ENCODE data around the gene C2orf78.

GRCh38 chr2:73821227-73821626 lies 37.2 kb downstream of the C2orf78 start:
- no peak for TF ChIP-seq TAF1 (conservative IDR thresholded peaks at IDR 0.05)
- TF ChIP-seq, protein P1, sequence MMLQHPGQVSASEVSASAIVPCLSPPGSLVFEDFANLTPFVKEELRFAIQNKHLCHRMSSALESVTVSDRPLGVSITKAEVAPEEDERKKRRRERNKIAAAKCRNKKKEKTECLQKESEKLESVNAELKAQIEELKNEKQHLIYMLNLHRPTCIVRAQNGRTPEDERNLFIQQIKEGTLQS (IDR thresholded peaks at IDR 0.05) = no peak
- TF ChIP-seq CTCF (IDR thresholded peaks at IDR 0.05; ENCODE audit: low read depth, low read length, missing input control) = no peak
- TF ChIP-seq EGR1 (IDR thresholded peaks at IDR 0.05; ENCODE audit: low read depth in 2 of 2) = no peak
- TF ChIP-seq, protein P2, sequence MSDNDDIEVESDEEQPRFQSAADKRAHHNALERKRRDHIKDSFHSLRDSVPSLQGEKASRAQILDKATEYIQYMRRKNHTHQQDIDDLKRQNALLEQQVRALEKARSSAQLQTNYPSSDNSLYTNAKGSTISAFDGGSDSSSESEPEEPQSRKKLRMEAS (IDR thresholded peaks at IDR 0.05) = no peak
- TF ChIP-seq RAD21 (IDR thresholded peaks at IDR 0.05) = no peak
- no peak for TF ChIP-seq GABPA (IDR thresholded peaks at IDR 0.05 in 1 of 2, conservative IDR thresholded peaks at IDR 0.05 in 1 of 2)
- no peak for TF ChIP-seq RXRA (IDR thresholded peaks at IDR 0.05)
- no peak for TF ChIP-seq JUND (IDR thresholded peaks at IDR 0.05)
- TF ChIP-seq, protein P3, sequence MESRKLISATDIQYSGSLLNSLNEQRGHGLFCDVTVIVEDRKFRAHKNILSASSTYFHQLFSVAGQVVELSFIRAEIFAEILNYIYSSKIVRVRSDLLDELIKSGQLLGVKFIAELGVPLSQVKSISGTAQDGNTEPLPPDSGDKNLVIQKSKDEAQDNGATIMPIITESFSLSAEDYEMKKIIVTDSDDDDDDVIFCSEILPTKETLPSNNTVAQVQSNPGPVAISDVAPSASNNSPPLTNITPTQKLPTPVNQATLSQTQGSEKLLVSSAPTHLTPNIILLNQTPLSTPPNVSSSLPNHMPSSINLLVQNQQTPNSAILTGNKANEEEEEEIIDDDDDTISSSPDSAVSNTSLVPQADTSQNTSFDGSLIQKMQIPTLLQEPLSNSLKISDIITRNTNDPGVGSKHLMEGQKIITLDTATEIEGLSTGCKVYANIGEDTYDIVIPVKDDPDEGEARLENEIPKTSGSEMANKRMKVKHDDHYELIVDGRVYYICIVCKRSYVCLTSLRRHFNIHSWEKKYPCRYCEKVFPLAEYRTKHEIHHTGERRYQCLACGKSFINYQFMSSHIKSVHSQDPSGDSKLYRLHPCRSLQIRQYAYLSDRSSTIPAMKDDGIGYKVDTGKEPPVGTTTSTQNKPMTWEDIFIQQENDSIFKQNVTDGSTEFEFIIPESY (IDR thresholded peaks at IDR 0.05) = no peak
- TF ChIP-seq FOXA1 (IDR thresholded peaks at IDR 0.05) = no peak
